NT2/D1 (cell line): ENCODE results near the gene PRKN.

Experiments
- SUZ12 ChIP-seq: IDR thresholded peaks from 2 replicates; pipeline ENCODE4 v1.6.1; 2011; ENCODE audit not compliant: insufficient read length, insufficient read depth; ENCODE audit errors: extremely low read depth
- YY1 ChIP-seq: IDR thresholded peaks from 2 replicates; pipeline ENCODE4 v1.6.1; 2011; ENCODE audit not compliant: insufficient read length, insufficient read depth

DNA sequence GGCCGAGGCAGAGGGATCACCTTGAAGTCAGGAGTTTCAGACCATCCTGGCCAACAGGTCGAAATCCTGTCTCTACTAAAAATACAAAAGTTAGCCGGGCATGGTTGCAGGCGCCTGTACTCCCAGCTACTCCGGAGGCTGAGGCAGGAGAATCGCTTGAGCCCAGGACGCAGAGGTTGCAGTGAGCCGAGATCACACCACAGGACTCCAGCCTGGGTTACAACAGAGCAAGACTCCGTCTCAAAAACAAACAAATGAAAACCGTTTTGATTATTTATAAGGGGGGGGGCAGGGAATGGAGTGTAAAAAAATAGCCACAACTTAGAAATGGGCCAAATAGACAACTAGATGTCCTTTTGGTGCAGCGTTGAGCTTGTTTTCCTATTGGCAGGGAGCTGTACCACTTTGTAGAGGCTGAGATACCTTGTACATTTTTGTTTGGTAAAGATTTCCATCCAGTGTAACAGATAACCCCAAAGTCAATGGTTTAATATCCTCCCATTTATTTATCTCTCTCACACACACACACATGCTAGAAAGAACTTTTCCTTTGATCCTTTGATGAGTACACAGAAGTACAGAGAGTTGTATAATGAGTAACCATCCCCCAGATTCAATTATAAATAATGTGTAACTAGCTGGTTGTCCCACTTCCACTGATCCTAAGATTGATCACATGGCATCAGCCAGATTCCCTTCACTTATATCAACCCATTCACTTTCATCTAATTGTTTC lies 477.5 kb downstream of the PRKN start:
- TF ChIP-seq YY1 (no peak), SUZ12 (no peak)
